ENCODE results near the gene FAM193B.
A peak's percentile ranks its signal among the peaks of the same experiment; 100 is the strongest.
"Not testable (repeated sequence)": the region's sequence is repeated elsewhere in the genome, so short reads cannot be mapped to it uniquely, and the experiment has no call there.

FAM193B gene

GRCh38 chr5:177575488-177575887, 21.1 kb upstream of the FAM193B start:
- no peak for DNase-seq

DNA sequence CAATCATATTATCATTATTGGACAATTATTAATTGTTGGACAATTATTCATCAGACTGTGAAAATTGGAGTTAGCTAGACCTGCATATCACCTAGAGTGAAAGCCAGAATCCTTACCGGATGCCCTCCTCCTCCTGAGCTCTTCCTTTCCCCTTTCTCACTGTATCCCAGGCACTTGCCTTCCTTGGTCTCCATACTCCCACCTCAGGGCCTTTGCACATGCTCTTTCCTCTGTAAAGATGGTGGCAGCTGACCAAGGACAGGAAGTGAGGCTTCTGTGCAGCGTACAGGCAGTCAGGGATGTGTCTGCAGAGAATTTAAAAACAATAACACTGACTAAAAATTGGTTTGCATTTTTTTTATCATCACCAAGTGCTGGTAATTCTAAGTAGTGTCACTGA, 15.5 kb upstream of the FAM193B start:
- no peak for DNase-seq

DNA sequence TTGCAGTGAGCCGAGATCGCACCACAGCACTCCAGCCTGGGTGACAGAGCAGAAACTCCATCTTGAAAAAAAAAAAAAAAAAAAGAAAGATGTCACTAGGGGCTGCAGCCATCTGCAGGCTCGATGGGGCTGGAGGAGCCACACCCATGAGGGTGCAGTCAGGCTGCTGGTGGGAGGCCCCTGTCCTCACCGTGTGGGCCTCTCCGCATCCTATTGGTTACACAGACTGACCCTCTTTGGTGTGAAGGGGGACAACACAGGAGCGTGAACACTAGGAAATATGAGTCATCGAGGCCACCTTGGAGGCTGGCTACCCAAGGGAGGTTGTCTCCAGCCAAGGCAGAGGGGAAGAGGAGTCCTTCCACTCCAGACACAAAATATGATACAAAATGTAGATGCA, 14.0 kb upstream of the FAM193B start:
- no peak for DNase-seq

DNA sequence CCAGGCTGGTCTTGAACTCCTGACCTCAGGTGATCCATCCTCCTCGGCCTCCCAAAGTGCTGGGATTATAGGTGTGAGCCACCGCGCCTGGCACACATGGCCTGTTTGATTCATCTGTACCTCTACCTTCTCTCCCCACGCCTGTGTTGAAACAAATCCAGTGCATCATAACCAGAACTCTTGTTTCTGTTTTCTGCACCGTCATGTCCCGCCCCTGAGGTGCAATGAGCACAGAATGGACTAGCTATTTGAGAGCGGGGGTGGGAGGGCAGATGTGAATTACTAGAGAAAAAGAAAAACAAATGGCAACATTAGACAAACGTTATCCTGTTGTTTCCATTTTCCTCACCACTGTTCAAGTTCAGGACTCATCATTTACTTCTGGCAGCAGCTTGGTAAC, 10.7 kb upstream of the FAM193B start:
- no peak for DNase-seq

GRCh38 chr5:177559446-177559941, 5.1 kb upstream of the FAM193B start:
- not testable (repeated sequence) for DNase-seq

DNA sequence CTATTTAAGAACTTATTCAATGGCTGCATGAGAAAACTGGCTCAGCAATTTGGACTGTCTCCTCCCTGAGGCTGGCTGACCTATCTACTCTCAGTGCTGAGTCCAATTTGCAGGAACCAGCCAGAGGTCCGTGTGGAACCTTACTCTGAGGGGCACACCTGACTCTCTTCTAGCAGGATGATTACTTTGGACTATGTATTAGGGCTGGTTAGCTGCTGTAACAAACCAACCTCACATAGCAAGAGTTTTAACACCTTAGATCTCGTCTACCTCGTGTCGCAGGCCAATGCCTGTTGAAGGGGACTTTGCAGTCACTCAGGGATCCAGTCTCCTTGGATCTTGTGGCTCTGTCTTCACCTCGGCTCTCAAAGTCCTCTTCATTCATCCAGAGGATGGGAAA, 3.4 kb upstream of the FAM193B start:
- DNase-seq, result no peak

DNA sequence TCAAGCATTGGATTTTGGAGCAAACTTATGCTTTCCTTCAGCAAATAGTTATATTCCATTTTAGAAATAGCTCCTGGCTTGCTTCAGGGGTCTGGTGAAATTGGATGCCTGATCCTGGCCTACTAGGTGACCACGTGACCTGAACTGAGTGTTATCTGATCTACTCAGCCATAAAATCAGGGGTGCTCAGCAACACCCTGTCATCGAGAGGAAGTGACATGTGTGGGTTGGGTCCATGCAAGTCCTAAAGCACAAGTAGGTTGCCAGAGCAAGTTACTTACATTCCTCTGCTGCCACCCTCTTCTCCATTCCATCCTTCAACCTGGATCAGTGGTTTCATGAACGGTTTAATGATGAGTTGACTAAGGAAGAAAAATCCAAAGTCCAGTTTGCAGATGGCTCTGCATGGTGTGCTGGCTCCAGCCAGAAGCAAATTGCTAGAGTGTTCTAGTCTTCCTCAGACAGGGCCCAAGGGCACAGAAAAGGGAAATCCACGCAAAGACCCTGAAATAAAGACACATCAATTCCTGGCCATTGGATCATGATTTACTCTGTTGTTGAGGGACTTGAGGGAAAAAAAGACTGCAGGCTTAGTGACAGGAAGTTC, 2.8 kb upstream of the FAM193B start:
- DNase-seq, result no peak

DNA sequence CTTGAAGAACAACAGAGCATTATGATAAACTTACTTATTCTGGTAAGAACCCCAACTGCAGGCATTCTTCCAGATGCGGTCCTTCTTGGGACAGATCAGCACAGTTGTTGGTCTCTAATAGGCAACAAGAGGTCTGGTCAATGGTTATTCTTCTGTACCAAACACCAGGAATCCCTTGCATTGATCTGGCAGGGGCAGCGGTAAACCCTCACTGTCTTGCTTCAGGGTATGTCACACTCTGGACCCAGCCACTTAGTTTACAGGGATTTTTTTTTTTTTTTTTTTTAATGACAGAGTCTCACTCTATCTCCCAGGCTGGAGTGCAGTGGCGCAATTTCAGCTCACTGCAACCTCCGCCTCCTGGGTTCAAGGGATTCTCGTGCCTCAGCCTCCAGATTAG, 1.3 kb upstream of the FAM193B start:
- no peak for DNase-seq

GRCh38 chr5:177555228-177555627, 865 bp upstream of the FAM193B start:
- DNase-seq, result no peak

- peak; percentile 62 for DNase-seq
Observed at GRCh38 chr5:177553671-177554429, 513 bp downstream of the FAM193B start.

DNA sequence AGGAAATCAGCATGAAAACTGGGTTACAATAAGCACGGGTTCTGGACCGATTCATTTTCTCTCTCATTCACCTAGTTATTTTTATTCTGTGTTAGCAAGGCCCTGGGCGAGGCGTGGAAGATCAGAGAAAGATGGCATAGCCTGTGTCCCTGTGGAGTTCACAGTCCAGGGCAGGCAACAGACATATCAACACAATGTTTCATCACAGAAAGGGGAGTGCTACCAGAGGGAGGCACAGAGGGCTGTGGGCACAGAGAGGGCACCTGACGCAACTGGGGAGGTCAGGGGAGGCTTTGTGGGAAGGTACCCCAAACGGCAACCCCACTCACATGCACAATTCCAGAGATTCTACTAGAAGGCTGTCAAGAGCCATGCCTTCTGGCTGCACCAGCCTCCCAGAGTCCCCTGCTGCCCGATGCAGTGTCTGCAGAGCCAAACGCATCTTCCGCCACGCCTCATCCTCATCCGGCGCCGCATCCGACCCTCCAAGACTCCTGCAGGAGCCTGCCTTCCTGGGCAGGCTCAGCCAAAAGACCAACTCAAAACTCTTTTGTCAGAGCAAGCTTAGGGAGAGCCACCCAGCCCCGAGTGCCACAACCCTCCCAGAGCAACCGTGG, 1.4 kb downstream of the FAM193B start:
- no peak for DNase-seq

- DNase-seq, result no peak
Observed at GRCh38 chr5:177550122-177550521, 4.2 kb downstream of the FAM193B start.

- no peak for DNase-seq
Observed at GRCh38 chr5:177548495-177548894, 5.9 kb downstream of the FAM193B start.

GRCh38 chr5:177547736-177548135, 6.6 kb downstream of the FAM193B start:
- DNase-seq, result no peak

GRCh38 chr5:177546258-177546741, 8.1 kb downstream of the FAM193B start:
- DNase-seq, result no peak

DNA sequence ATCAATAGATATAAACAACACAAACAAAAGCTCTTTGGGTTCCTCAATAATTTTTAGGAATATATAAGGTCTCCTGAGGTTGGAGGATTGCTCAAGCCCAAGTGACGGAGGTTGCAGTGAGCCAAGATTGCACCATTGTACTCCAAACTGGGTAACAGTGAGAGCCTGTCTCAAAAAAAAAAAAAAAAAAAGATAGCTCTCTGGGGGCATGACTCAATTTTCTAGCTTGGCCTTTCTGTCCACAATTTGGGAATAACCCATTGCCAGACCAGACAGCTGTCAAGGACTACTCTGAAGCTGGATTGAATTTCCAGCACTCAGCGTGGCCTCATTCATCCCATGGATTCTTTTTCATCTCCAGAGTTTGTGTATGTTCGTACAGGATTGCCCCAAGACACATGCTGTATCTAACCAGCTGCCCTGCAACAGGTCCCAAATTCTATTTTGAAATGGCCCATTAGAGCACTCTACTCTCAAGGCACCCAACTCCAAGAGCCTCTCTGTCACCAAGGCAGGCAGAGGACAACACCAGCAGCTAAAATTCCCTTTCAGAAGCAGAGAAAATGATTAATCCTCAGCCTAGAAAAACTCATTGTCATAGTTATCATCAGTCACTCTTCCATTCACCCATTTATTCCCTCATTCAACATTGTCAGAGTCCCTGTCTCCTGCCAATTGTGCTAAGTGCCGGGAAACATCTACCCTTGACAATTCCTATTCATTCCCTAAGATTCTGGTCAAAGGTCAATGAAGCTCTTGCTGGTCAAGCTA, 8.7 kb downstream of the FAM193B start:
- DNase-seq, result no peak

- DNase-seq, result no peak
Observed at GRCh38 chr5:177542816-177543465, 11.4 kb downstream of the FAM193B start.

DNA sequence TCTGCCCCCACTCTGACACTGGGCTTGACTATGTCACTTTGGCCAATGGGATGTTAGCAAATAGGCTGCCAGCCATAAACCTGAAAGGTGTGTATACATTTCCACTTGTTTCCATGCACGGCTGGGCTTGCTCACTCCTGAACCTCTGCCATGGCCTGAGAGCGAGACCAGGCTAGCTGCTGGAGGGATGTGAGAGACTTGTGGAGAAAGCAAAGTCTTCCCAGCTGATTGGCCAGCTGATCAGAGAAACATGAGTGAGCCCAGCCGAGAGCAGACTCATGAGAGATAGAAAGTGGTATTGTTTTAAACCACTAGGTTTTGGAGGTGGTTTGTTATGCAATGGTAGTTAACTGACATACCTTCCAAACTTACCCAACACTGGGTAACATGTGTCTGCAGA, 13.9 kb downstream of the FAM193B start:
- no peak for DNase-seq

- DNase-seq, result no peak
Observed at GRCh38 chr5:177539411-177539810, 15.0 kb downstream of the FAM193B start.

DNA sequence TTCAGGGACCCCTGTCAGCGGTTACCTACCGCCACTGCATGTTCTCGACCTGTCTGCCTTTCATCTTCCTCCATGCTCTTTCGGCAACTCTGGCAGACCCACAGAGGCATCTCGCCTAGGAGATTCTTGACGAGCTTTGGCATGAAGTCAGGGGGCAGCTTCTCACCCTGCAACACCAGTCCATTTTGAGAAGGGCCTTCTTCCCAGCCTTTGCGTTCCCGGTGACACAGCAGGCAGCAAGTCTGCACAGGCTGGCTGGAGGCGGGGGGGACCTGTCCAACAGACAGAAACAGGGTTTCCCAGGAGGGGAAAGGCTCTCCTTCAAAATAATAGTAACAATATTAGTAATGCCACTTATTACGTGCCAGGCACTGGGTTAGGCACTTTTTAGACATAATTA, 15.5 kb downstream of the FAM193B start:
- no peak for DNase-seq

DNA sequence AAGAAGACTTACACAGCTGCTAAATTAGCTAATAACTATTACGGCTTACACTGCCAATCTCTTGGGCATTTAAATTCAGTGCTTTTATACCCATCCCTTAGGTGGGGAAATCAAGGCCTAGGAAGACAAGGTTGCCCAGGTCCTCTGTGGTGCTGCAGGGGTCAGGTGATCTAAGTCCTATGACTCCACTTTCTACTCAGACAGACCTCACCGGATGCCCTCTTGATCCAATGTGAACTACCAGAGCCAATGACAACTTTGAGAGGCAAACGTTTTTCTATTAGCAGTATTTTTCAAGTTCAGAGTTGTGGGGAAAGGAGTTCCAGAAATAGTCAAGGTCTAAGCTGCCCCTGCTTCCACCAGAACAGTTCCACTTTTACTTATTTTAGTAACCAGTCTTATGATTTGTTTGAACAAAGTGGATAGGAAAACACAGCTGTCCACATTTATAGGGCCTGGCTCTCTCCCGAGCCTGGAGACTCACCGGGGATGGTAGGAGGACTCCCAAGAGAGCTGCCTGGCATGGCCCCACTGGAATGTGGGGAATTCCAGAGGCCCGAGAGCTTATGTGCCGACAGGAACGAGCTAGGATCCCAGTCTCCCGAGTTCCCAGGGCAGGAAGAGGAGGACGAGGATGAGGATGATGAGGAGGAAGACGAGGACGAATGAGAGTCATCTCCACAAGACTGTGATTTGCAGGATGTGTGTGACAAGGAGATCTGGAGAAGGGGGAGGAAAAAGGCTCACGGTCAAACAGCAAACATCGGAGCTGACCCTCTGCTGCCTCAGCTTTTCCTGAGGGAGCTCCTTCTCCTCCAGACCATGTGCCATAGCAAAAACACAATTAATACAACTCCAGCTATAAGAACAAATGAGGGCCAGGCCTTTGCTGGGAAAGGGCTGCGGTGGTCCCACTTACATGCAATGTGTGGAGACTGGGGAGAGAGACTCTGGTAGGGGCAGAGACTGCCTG, 16.7 kb downstream of the FAM193B start:
- DNase-seq, result no peak
